Lung (tissue), 12 donors: ENCODE results near the gene ZNRF1. TPM values are rescaled to one million over a fixed set of nuclear protein-coding genes. Genes with fewer than 3 reads are reported as not detected.

Experiments
- ATAC-seq: fragments of 200-7000 bp; cut with Tn5 transposase; one replicate; pipeline ENCODE4 v1.9.1; 2020; ENCODE audit warnings: moderate number of reproducible peaks; ENCODE audit not compliant: insufficient read depth, low FRiP score
- DNase-seq, 3 donors: peaks; one replicate each; pipeline ENCODE4 v3.0.0-alpha.2; 2013 to 2017
- H3K27ac ChIP-seq, 2 donors: one replicate each; pipeline ENCODE4 v1.5.1; 2013; ENCODE audit warnings: mild to moderate bottlenecking in 2 of 2, moderate library complexity in 2 of 2, control low read depth in 1 of 2, inconsistent platforms in 1 of 2, low read depth in 1 of 2, low read length in 1 of 2
- H3K27me3 ChIP-seq, 3 donors: one replicate each; pipeline ENCODE4 v1.5.1; 2013; ENCODE audit warnings: low read length in 2 of 3; ENCODE audit not compliant: control insufficient read depth in 3 of 3, insufficient read depth in 3 of 3
- H3K36me3 ChIP-seq, 4 donors: one replicate each; pipeline ENCODE4 v1.5.1; 2013; ENCODE audit warnings: low read length in 4 of 4, mild to moderate bottlenecking in 1 of 4, moderate library complexity in 1 of 4; ENCODE audit not compliant: control insufficient read depth in 4 of 4, insufficient read depth in 4 of 4
- H3K4me1 ChIP-seq, 5 donors: one replicate each; pipeline ENCODE4 v1.5.1; 2013; ENCODE audit warnings: low read length in 5 of 5, mild to moderate bottlenecking in 2 of 5, moderate library complexity in 1 of 5; ENCODE audit not compliant: control insufficient read depth in 5 of 5, insufficient read depth in 5 of 5
- H3K4me3 ChIP-seq: one replicate; pipeline ENCODE4 v1.5.1; 2013; ENCODE audit warnings: mild to moderate bottlenecking, control low read depth, moderate library complexity
- H3K9ac ChIP-seq, 2 donors: one replicate each; pipeline ENCODE4 v1.5.1; 2013; ENCODE audit warnings: low read length in 2 of 2, control low read depth in 1 of 2; ENCODE audit not compliant: insufficient read depth in 1 of 2
- H3K9me3 ChIP-seq, 4 donors: one replicate each; pipeline ENCODE4 v1.5.1; 2013; ENCODE audit warnings: low read length in 3 of 4, mild to moderate bottlenecking in 1 of 4, moderate library complexity in 1 of 4; ENCODE audit not compliant: control insufficient read depth in 4 of 4, insufficient read depth in 3 of 4
- CTCF ChIP-seq: IDR thresholded peaks from 2 replicates; pipeline ENCODE4 v1.5.1; 2012; ENCODE audit warnings: mild to moderate bottlenecking; ENCODE audit errors: control extremely low read depth, extremely low read depth
- WGBS, 2 donors: extraction: QIAGEN DNeasy Blood & Tissue Kit; methylation state at CpG; one replicate each; pipeline ENCODE4 v1.1.7; 2013; 5-methylcytosine and 5-hydroxymethylcytosine counted together
- polyA plus RNA-seq, 2 donors: library from polyadenylated mRNA; stranded (reverse); fragments of 200-250 nt; gene quantifications; one replicate each; pipeline ENCODE4 v1.2.1, GENCODE V29; 2013
- total RNA-seq, 2 donors: library from RNA; depleted of rRNA in 1 of 2; stranded (reverse); fragments of >200 nt in 1 of 2; gene quantifications; one replicate each; pipeline ENCODE4 v1.2.1, GENCODE V29; 2014 to 2021
- donor health status: control.
- donor health status: control.
- donor health status: Bipolar disorder and iron deficiency.
- donor health status: healthy.
- donor health status: DM: yes; HTN: yes; CAD: no.

Gene ZNRF1
- total and polyA plus RNA-seq, 4 donors, result 8.9 to 25.1 (median 16.2) TPM

GRCh38 chr16:75039941-75040340 lies 41.1 kb downstream of the ZNRF1 start:
- peaks cover 0 to 12% (median 2%) of the 10 kb centered on the region in 4 donors for H3K9me3 ChIP-seq
- H3K4me1 ChIP-seq, result peaks cover 0 to 22% (median 10%) of the 10 kb centered on the region in 5 donors
- ATAC-seq (no peak), DNase-seq (no peak)
- no peaks in the 10 kb centered on the region for H3K27me3 ChIP-seq
- no peak overlapping the region for H3K27ac ChIP-seq
- no peak overlapping the region for H3K4me3 ChIP-seq
- no peak overlapping the region for H3K9ac ChIP-seq
- H3K36me3 ChIP-seq, result peaks cover 0 to 8% (median 2%) of the 10 kb centered on the region in 4 donors
- no peak for TF ChIP-seq CTCF
- WGBS, 2 donors, result 64% methylated on average over 6 of the region's 6 CpGs

DNA sequence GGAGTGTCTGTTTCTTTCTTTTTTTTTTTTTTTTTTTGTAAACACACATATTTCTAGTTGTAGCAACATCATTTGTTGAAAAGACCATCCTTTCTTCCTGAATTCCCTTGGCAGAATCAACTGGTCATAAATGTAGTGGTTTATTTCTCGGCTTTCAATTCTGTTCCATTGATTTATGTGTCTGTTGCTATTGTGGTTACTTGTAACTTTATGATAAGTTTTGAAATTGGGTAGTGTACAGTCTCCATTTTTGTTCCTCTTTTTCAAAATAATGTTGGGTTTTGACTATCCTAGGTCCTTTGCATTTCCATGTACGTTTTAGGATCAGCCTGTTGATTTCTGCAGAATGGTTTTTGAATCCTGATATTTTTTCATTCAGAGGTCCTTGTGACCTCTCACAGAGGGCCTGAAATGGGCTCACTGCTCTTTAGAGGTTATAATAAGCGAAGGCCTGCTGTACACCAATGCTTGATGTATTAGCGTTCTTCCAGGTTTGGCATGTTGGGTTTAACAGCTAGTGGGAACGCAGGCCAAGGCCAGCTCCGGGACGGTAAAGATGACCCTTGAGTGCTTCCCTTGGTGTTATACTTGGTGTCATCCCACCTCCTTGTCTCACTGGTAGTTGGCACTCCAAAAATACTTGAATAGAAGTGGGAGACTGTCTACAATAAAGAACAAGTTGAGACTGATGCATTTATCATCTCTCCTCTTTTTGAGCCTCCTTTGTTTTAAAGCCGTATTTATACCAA lies 43.8 kb downstream of the ZNRF1 start:
- Histone ChIP-seq H3K4me1 (peaks cover 0 to 37% (median 10%) of the 10 kb centered on the region in 5 donors), H3K4me3 (no peak overlapping the region), H3K36me3 (peaks cover 0 to 1% (median 0%) of the 10 kb centered on the region in 4 donors), H3K9ac (no peak overlapping the region), H3K9me3 (peaks cover 0 to 10% (median 2%) of the 10 kb centered on the region in 4 donors), H3K27me3 (no peaks in the 10 kb centered on the region), H3K27ac (peak overlapping the region in 1 of 2 donors; percentile 51)
- no peak for TF ChIP-seq CTCF
- ATAC-seq (no peak), DNase-seq (no peak)
- 22 to 50% methylated on average over 8 of the region's 8 CpGs for WGBS, 2 donors

DNA sequence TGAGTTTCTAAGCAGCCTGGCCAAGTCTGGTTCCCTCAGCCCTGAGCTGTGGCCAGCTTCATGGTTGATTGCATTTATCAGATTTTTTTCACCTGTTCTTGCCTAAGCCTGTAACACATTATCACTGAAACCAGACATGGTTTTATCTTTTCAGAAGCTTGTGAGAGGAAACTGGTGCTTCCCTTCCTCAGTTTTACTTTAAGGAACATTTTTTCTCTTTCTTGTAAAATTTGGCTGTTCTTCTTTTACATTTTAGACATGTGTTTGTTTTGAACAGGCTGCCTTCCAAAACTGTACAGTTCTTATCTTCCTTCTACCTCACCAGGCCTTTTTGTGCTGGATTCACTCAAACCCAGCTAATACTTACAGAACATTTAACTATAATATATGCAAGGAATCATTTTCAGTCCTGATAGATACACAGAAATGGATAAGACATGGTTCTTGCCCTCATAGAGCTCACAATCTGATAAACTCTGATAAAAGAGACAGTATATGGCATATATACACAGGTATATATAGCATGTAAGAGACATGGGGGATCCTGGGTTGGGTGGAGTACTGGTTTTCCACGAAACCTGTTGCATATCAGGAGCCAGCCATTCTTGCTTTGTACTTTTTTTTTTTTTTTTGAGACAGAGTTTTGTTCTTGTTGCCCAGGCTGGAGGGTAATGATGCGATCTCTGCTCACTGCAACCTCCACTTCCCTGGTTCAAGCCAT lies 44.5 kb downstream of the ZNRF1 start:
- Histone ChIP-seq H3K9ac (no peak overlapping the region), H3K4me3 (no peak overlapping the region), H3K27ac (peak overlapping the region in 1 of 2 donors; percentile 52), H3K27me3 (no peaks in the 10 kb centered on the region), H3K9me3 (peaks cover 0 to 3% (median under 1%) of the 10 kb centered on the region in 4 donors), H3K4me1 (peaks cover 0 to 45% (median 10%) of the 10 kb centered on the region in 5 donors), H3K36me3 (no peaks in the 10 kb centered on the region)
- TF ChIP-seq CTCF, result no peak
- 74 to 91% methylated on average over 2 of the region's 2 CpGs for WGBS, 2 donors
- DNase-seq, result peak in 2 of 3 donors; percentile 59 to 74
- no peak for ATAC-seq
